Astrocyte of the hippocampus (primary cell): ENCODE data around the gene NUP54.

ENCODE experiments used
- DNase-seq: peaks from one replicate; pipeline ENCODE4 v3.0.0; 2011; ENCODE audit warnings: low read depth, low spot score

NUP54 gene

DNA sequence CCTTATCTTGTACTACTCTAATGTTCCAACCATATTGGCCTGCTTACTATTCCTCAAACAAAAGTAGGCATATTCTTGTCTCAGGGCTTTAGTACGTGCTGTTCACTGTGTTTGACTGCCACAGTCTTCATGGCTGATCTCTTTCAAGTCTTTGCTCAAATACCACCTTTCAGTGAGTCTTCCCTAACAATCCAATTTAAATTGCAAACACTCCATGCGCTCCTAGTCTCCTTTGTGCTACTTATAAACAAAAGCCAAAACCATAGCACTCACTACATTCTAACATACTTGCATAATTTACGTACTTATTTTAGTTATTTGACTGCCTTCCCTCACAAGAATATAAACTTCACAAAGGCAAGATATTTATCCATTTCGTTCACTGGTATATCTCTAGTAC is 75.4 kb downstream of the NUP54 start:
- DNase-seq = no peak

DNA sequence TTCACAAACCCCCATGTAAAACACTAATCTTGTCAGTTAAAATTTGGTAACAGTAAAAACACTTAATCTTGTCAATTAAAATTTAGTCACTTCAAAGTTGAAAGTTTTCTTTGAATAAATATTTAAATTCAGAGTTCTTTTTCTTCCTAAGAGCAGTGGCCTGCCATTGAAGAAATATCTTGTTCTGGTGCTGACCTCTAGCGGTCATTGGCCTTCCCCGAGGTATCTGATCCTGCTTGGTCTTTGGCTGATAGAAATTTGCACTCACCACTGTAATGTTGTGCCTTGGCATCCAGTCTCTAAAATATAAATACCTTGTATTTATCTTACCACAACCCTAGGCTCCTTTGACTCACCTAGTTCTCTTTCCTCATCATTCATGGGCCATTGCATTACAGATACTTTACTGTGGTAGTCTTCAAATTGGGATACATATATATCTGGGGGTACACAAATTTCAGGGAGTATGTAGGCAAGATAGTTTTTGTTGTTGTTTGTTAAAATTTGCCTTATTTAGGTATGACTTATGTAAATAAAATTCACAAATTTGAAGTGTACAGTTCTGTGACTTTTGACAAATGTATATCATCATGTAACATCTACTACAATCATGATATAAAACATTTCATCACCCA is 80.4 kb downstream of the NUP54 start:
- DNase-seq = peak; percentile 84

DNA sequence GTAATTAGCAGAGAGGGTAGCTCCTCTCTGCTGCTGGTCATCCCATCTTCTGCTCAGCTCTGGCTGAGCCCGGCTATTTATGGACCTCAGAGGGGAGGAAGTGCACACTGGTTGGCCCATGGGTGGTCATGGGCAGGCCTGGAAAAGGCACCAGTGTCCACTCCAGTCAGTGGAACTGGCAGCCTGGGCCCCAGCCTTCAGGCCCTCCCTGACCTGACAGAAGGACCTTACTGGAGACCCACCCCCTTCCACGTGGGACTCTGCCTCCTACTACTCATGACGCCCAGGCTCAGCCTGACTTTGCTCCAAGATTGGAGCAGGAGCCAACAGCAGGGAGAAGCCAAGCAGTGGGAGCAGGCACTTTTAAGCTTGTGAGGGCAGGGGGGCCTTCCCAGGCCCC is 81.7 kb downstream of the NUP54 start:
- DNase-seq = no peak
